Osteocyte (in vitro differentiated cells): ENCODE data around the gene WDR86. TPM values are rescaled to one million over a fixed set of nuclear protein-coding genes. Genes with fewer than 3 reads are reported as not detected.
A peak's percentile ranks its signal among the peaks of the same experiment; 100 is the strongest.

Source experiments
- DNase-seq: peaks from one replicate; pipeline ENCODE4 v3.0.0; 2021; ENCODE audit warnings: mixed read lengths; ENCODE audit not compliant: unreplicated experiment; ENCODE audit errors: extremely low spot score
- H3K27ac Mint-ChIP-seq: one replicate; pipeline ENCODE4 v1.8.0; 2021; ENCODE audit warnings: mild to moderate bottlenecking, mixed read lengths; ENCODE audit not compliant: unreplicated experiment
- H3K27me3 Mint-ChIP-seq: one replicate; pipeline ENCODE4 v1.8.0; 2021; ENCODE audit warnings: mixed read lengths; ENCODE audit not compliant: unreplicated experiment
- H3K36me3 Mint-ChIP-seq: one replicate; pipeline ENCODE4 v1.8.0; 2021; ENCODE audit warnings: mixed read lengths; ENCODE audit not compliant: unreplicated experiment
- H3K4me1 Mint-ChIP-seq: one replicate; pipeline ENCODE4 v1.8.0; 2021; ENCODE audit warnings: mixed read lengths; ENCODE audit not compliant: unreplicated experiment
- H3K4me3 Mint-ChIP-seq: one replicate; pipeline ENCODE4 v1.8.0; 2021; ENCODE audit warnings: mild to moderate bottlenecking, moderate library complexity, mixed read lengths; ENCODE audit not compliant: unreplicated experiment
- H3K9me3 Mint-ChIP-seq: one replicate; pipeline ENCODE4 v1.8.0; 2021; ENCODE audit warnings: mixed read lengths; ENCODE audit not compliant: unreplicated experiment
- CTCF ChIP-seq: fragments of 200-600 bp; sonication (generic); IDR thresholded peaks from 2 replicates; pipeline ENCODE4 v1.5.0; 2021; ENCODE audit warnings: antibody characterized with exemption, mild to moderate bottlenecking, moderate library complexity
- total RNA-seq: library from RNA; stranded (reverse); gene quantifications from 2 replicates; pipeline ENCODE4 v1.2.1, GENCODE V29; 2021

The WDR86 gene
- total RNA-seq, 1 donor from 2014 or later: not detected

- Mint-ChIP-seq H3K4me3 (no peak overlapping the region), H3K9me3 (peaks cover 4% of the 10 kb centered on the region), H3K4me1 (peaks cover 41% of the 10 kb centered on the region), H3K36me3 (no peaks in the 10 kb centered on the region), H3K27ac (peak overlapping the region; percentile 61), H3K27me3 (peaks cover 14% of the 10 kb centered on the region)
- DNase-seq: no peak
- no peak for TF ChIP-seq CTCF
Measured at GRCh38 chr7:151426904-151427704, 17.3 kb upstream of the WDR86 start.

GRCh38 chr7:151426441-151426903 lies 16.6 kb upstream of the WDR86 start:
- Mint-ChIP-seq H3K36me3 (no peaks in the 10 kb centered on the region), H3K27ac (peak overlapping the region; percentile 70), H3K27me3 (peaks cover 17% of the 10 kb centered on the region), H3K9me3 (peaks cover 9% of the 10 kb centered on the region), H3K4me3 (no peak overlapping the region), H3K4me1 (peaks cover 41% of the 10 kb centered on the region)
- TF ChIP-seq CTCF: no peak
- DNase-seq: no peak

GRCh38 chr7:151425670-151426440 lies 16.0 kb upstream of the WDR86 start:
- Mint-ChIP-seq H3K27me3 (peaks cover 19% of the 10 kb centered on the region), H3K4me3 (no peak overlapping the region), H3K9me3 (peaks cover 9% of the 10 kb centered on the region), H3K27ac (peak overlapping the region; percentile 70), H3K4me1 (peaks cover 41% of the 10 kb centered on the region), H3K36me3 (no peaks in the 10 kb centered on the region)
- TF ChIP-seq CTCF: no peak
- DNase-seq: no peak

DNA sequence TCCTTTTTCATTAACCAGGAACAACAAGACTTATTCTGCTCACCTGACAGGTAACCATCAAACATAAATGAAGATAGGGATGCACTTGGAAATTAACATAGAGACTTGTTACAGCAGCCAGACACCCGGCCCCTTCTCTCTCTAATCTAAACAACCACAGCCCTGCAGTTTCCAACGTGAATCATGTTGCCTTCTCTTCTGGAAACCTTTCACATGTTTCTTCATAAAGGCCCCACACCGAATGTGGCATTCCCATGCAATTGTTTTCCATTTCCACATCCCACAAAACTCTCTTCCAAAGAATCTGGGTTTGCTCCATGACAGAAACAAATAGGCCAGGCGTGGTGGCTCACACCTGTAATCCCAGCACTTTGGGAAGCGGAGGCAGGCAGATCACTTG lies 15.0 kb upstream of the WDR86 start:
- no peak overlapping the region for H3K27ac Mint-ChIP-seq
- H3K4me1 Mint-ChIP-seq: peaks cover 38% of the 10 kb centered on the region
- H3K36me3 Mint-ChIP-seq: peaks cover 3% of the 10 kb centered on the region
- peaks cover 26% of the 10 kb centered on the region for H3K27me3 Mint-ChIP-seq
- peaks cover 13% of the 10 kb centered on the region for H3K9me3 Mint-ChIP-seq
- no peak for DNase-seq
- no peak for TF ChIP-seq CTCF
- no peak overlapping the region for H3K4me3 Mint-ChIP-seq

- H3K27ac Mint-ChIP-seq: no peak overlapping the region
- H3K4me1 Mint-ChIP-seq: peaks cover 30% of the 10 kb centered on the region
- peaks cover 13% of the 10 kb centered on the region for H3K9me3 Mint-ChIP-seq
- no peak overlapping the region for H3K4me3 Mint-ChIP-seq
- H3K36me3 Mint-ChIP-seq: peaks cover 3% of the 10 kb centered on the region
- TF ChIP-seq CTCF: no peak
- H3K27me3 Mint-ChIP-seq: peaks cover 26% of the 10 kb centered on the region
- no peak for DNase-seq
Measured at GRCh38 chr7:151423936-151424335, 14.1 kb upstream of the WDR86 start.
